HPDE6-E6E7 (cell line): ENCODE results near the gene KRTAP10-2.
"Not testable (repeated sequence)": the region's sequence is repeated elsewhere in the genome, so short reads cannot be mapped to it uniquely, and the experiment has no call there.

ENCODE experiments used
- DNase-seq: peaks from one replicate; pipeline ENCODE4 v3.0.0; 2011; ENCODE audit warnings: missing footprints; ENCODE audit errors: extremely low spot score

KRTAP10-2 gene, protein sequence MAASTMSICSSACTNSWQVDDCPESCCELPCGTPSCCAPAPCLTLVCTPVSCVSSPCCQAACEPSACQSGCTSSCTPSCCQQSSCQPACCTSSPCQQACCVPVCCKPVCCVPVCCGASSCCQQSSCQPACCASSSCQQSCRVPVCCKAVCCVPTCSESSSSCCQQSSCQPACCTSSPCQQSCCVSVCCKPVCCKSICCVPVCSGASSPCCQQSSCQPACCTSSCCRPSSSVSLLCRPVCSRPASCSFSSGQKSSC

GRCh38 chr21:44551340-44551961 is at the start of gene KRTAP10-2:
TSS of gene KRTAP10-2 (minus strand) at chr21:44551505. CDS start at chr21:44551458, 47 bp downstream.
- DNase-seq: no peak

GRCh38 chr21:44601091-44601490 is 49.8 kb upstream of the KRTAP10-2 start:
- DNase-seq: not testable (repeated sequence)

DNA sequence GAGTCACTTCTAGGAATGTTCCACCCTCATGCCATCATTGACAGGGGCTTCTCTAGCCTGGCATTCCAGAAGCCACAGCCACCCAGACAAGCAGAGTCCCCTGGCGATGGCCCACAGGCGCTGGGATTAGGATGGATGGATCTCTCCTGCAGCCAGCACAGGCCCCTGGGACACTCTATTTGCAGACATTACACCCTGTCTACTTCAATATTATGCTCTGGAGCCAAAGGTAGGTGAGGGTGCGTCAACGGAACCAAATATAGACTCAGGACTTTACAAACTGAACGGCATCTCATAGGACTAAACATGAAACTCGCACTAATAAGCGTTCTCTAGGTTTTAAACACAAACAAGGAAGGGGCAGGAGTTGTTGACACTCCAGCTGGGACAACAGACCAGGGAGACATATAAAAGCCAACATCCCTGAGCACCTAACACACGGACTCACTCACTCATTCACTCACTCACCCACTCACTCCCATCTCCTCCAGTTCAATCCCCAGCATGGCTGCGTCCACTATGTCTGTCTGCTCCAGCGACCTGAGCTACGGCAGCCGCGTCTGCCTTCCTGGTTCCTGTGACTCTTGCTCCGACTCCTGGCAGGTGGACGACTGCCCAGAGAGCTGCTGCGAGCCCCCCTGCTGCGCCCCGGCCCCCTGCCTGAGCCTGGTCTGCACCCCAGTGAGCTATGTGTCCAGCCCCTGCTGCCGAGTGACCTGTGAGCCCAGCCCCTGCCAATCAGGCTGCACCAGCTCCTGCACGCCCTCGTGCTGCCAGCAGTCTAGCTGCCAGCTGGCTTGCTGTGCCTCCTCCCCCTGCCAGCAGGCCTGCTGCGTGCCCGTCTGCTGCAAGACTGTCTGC is 49.0 kb upstream of the KRTAP10-2 start, which contains the start of gene KRTAP10-7:
Gene KRTAP10-7 (plus strand): TSS at position 480 of the 861 bp plus-strand sequence. CDS start 25 bp downstream, at position 505.
- not testable (repeated sequence) for DNase-seq

DNA sequence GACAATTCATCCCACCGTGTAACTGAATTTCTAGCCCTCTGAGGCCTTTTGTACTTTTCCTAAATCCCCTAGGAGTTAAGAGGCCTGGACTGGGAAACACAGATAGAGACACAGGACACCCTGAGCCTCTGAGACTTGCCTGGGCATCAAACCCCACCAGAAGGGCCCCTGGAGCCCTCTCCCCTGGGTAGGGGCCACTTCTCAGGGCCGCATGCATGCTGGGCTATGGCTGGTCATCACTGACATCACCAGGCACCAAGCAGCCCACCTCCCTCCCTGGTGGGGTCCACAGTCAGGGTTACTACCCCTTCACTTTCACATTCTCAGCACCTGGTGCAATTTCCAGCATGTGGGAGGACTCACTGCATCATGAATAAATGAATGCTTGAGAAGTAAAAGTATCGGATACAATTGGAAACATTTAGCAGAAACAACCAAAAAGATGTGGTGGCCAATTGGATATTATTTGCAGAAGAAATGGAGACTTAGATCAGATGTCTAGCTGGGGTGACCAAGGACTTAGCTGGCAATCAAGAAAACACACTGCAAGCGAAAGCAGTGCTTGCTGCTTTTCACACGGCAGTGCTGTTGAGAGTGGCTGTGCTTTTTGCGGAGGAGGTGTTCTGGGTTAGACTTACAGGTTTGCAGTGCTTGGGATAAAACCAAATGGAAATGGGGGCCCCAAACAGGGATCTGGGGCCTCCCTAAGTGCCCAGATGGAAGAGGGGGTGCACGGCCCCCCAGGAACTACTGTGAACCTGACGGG is 48.1 kb upstream of the KRTAP10-2 start:
- DNase-seq: no peak

DNA sequence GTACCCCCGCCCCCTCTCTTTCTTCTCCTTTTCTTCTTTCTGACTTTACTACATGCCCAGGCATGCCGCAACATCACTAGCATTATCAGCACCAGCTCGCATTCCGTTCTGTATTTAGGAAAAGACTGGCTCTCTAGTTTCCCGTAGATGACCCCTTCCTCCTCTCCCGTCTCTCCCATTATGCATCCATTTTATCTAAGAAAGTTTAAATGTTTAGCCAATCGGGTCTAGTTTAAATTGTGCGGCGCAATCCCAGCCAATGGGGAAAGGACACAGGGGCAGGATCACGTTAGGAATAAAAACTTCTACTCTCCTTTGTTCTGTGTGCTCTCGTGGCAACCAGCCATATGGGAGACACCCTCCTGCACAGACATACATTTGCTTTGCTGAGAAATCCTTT is 46.8 kb upstream of the KRTAP10-2 start:
- no peak for DNase-seq

DNA sequence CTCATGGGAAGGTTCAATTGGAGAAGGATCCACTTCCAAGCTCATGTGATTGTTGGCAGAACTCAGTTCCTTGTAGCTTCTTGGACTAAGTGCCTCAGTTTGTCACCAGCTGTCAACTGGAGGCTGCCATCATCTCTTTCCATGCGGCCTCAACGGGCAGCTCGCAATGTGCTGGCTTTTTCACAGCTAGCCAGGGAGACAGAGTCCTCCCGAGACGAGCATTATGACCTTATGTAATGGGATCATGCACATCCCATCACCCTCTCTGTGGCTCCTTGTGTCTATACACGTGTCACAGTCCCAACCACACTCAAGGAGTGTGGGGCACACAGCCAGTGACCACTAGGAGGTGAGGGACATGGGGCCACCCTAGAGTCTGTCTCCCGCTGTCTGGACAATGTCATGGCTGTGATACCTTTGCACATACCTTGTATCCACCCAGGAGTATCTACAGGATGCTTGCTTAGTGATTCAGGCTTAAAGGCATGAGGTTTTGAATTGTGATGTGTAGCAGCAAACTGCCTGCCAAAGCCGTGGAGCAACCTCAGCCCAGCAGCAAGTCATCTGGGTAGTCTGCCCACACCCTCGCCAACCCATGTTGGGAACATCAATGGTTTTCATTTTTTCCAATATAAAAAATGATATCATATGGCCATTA is 44.9 kb upstream of the KRTAP10-2 start:
- DNase-seq: no peak

GRCh38 chr21:44595524-44595923 is 44.2 kb upstream of the KRTAP10-2 start:
- no peak for DNase-seq

DNA sequence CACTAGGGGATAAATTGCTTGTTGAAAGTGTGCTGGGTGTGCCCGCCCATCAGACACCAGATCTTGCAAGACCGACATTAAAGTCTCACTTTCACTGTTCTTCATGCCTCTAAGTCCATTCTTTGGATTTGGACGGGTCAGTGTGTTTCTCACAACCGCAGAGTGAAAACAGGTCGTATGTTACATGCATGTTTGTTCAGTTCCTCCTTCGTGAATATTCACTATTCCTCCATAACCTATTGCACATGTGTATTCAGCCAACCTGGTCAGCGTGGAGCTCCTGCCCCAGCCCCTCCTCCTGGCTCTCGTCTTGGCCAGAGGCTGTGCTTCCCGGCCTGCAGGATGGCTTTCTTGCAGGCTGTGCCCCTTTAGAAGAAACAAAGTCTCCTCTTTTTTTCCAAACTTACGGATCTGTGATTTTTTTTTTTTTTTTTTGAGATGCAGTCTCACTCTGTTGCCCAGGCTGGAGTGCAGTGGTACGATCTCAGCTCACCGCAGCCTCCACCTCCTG is 43.2 kb upstream of the KRTAP10-2 start:
- DNase-seq: no peak

GRCh38 chr21:44593598-44594405 is 42.5 kb upstream of the KRTAP10-2 start:
- no peak for DNase-seq

DNA sequence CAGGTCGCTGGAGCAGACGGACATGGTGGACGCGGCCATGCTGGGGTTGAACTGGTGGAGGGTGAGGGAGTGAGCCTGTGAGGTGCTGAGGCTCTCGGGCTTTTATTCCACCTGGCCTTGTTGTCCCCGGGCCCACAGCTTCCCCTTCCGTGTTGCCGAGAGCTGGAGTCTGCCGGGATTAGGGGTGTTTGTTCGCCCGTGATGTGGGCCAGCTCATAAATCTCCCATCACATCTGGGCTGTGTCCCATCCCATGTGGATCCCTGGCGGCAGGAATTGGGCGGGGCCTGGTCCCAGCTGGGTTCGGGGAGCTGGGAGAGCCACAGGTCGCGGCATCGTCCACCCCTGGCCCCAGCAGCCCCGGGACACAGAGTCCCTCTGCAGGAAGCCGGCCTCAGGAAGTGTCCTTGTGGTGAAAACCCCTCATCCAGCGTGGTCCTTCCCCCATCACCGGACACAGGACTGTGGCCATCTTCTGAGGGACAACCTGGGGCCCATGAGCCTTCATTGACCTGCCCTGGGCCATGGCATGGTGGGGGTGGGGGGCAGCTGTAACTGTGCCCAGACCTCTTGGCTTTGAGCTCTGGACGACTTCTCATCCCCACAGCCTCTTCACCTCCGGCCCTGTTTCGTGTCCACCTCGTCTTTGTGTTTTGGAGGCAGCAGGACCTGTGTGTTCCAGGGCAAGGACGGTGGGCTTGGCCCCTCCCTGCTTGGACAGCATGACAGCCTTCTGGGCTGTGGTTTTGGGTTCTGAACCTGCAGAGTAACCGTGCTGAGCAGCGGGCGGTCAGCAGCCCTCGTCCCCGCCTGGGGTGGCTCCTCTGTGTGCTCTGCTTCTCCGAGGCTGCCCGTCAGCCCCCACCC is 41.4 kb upstream of the KRTAP10-2 start, which contains the start of gene KRTAP10-6:
Gene KRTAP10-6 (minus strand): TSS at position 60 of the 866 bp plus-strand sequence. CDS start 21 bp downstream, at position 39.
- no peak for DNase-seq

- DNase-seq: not testable (repeated sequence)
Measured at GRCh38 chr21:44591801-44592130, 40.5 kb upstream of the KRTAP10-2 start.

GRCh38 chr21:44590897-44591800 is 39.8 kb upstream of the KRTAP10-2 start:
- not testable (repeated sequence) for DNase-seq

DNA sequence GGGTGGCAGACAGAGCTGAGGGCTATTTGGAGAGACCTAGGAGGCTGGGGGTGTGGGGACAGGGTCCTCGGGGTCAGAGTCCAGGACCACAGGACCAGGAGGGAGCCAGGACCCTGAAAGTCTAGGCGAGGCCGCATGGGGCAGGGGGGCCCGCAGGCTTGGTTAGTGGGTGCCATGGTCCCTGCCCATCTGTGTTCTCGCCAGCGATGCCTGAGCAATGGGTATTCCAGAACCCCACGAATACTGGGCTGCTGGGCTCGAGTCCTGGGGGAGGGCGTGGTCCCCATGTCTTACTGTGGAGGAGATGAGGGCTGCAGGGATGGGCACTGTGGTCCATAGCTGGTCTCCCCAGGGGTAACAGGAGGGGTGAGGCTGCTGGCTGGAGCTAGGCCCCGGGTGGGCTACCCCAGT is 39.0 kb upstream of the KRTAP10-2 start:
- no peak for DNase-seq

DNA sequence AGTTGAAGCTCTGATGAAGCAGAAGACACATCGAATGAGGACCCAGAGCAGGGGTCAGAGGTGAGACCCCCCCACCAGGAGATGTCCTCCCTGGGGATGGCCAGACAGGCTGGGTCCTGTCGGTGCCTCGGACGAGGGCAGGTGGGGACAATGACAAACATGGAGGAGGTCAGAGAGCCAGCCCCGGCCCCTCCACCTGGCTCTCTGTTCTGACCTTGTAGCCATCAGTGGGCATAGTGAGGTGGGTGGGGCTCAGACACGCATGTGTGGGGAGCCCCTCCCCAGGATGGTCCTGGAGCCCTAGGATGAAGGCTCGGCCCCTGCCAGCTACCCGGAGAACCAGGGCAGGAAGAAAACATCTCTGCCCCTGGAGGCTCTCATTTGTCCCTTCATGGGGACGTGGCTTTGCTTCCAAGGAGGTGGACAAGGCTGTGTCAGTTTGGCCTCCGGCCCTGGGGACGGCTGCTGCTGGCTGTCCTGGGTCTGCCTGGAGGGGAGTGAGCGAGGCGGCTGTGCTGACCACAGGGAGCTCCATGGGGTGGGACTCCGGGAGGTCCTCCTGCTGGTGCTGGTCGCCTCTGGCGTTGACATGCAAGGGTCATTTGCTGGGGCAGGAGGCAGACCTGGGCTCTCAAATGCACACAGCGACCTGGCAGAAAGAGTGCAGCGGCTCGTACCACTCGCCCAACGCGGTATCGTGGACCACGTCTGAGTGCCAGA is 38.4 kb upstream of the KRTAP10-2 start:
- DNase-seq: no peak

GRCh38 chr21:44589094-44589493 is 37.8 kb upstream of the KRTAP10-2 start:
- no peak for DNase-seq

DNA sequence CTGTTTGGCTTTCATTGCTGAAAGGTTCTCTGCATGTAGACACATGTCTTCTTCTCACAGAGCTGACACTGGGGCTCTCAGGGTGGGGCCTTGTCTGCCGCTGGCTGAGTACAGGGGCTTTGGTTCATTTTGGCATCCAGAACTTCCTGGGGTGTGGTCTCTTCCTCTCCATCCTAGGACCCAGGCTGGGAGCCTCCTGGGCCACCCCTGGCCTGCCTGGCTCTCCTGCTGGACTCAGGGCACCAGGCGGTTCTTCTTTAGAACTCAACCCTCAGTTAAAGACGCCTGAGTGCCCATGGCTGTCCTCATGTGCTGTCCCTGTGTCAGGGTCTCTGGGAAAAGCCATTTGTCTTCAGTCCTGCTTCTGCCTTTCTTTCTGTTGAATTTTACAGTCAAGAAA is 34.6 kb upstream of the KRTAP10-2 start:
- no peak for DNase-seq

DNA sequence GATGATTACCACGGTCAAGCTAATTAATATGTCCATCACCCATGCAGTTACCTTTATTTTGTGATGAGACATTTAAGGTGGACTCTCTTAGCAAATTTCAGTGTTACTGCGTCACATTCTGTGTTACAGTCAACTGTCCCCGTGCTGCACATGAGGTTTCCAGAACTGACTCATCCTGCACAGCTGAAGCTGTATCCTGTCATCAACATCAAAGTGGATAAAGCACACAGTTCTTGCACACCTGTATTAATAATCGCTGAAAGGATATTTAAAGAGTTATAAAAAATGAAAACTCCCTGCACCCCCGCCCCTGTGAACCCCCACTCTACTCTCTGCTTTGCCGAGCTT is 32.5 kb upstream of the KRTAP10-2 start:
- DNase-seq: no peak
